GM19351 (cell line): ENCODE measurements around the gene DOK6.
"Not testable (repeated sequence)": the region's sequence is repeated elsewhere in the genome, so short reads cannot be mapped to it uniquely, and the experiment has no call there.

ENCODE experiments used
- ATAC-seq: cut with Tn5 transposase; IDR thresholded peaks from one replicate; pipeline ENCODE4 v1.9.1; 2021; ENCODE audit warnings: mild to moderate bottlenecking, moderate library complexity; ENCODE audit not compliant: unreplicated experiment

Gene DOK6

GRCh38 chr18:69400253-69400975 is at the start of gene DOK6:
TSS of gene DOK6 (plus strand) at chr18:69400888.
- ATAC-seq = no peak

- no peak for ATAC-seq
Measured at GRCh38 chr18:69353023-69353422, 47.7 kb upstream of the DOK6 start.

- no peak for ATAC-seq
Measured at GRCh38 chr18:69357590-69357989, 43.1 kb upstream of the DOK6 start.

GRCh38 chr18:69358212-69358895 is 42.3 kb upstream of the DOK6 start:
- ATAC-seq = no peak

- ATAC-seq = not testable (repeated sequence)
Measured at GRCh38 chr18:69359768-69360167, 40.9 kb upstream of the DOK6 start.

- ATAC-seq = no peak
Measured at GRCh38 chr18:69364930-69365329, 35.8 kb upstream of the DOK6 start.

- ATAC-seq = no peak
Measured at GRCh38 chr18:69365658-69366057, 35.0 kb upstream of the DOK6 start.

- ATAC-seq = no peak
Measured at GRCh38 chr18:69367104-69367503, 33.6 kb upstream of the DOK6 start.

- no peak for ATAC-seq
Measured at GRCh38 chr18:69371729-69372128, 29.0 kb upstream of the DOK6 start.

GRCh38 chr18:69380324-69380723 is 20.4 kb upstream of the DOK6 start:
- no peak for ATAC-seq

- ATAC-seq = no peak
Measured at GRCh38 chr18:69383186-69383585, 17.5 kb upstream of the DOK6 start.

- no peak for ATAC-seq
Measured at GRCh38 chr18:69387186-69387585, 13.5 kb upstream of the DOK6 start.

GRCh38 chr18:69388222-69388621 is 12.5 kb upstream of the DOK6 start:
- ATAC-seq = no peak

- no peak for ATAC-seq
Measured at GRCh38 chr18:69397096-69397495, 3.6 kb upstream of the DOK6 start.

GRCh38 chr18:69399253-69399652 is 1.4 kb upstream of the DOK6 start:
- ATAC-seq = no peak

GRCh38 chr18:69400976-69401225 is 213 bp downstream of the DOK6 start:
- no peak for ATAC-seq

- ATAC-seq = no peak
Measured at GRCh38 chr18:69401226-69401971, 711 bp downstream of the DOK6 start.

GRCh38 chr18:69401972-69402532 is 1.4 kb downstream of the DOK6 start:
- ATAC-seq = no peak

- ATAC-seq = no peak
Measured at GRCh38 chr18:69402533-69402989, 1.9 kb downstream of the DOK6 start.

GRCh38 chr18:69408522-69408921 is 7.8 kb downstream of the DOK6 start:
- ATAC-seq = no peak

- no peak for ATAC-seq
Measured at GRCh38 chr18:69411199-69411598, 10.5 kb downstream of the DOK6 start.

GRCh38 chr18:69414184-69414583 is 13.5 kb downstream of the DOK6 start:
- ATAC-seq = no peak
